Chondrocyte (in vitro differentiated cells): ENCODE measurements around the gene NDUFAF5. TPM values are rescaled to one million over a fixed set of nuclear protein-coding genes. Genes with fewer than 3 reads are reported as not detected.
"Not testable (repeated sequence)": the region's sequence is repeated elsewhere in the genome, so short reads cannot be mapped to it uniquely, and the experiment has no call there.

Experiments
- DNase-seq: peaks from one replicate; pipeline ENCODE4 v3.0.0; 2021; ENCODE audit warnings: mixed read lengths, low spot score
- H3K27ac Mint-ChIP-seq: one replicate; pipeline ENCODE4 v1.8.0; 2021; ENCODE audit warnings: mild to moderate bottlenecking, moderate library complexity, mixed read lengths; ENCODE audit not compliant: unreplicated experiment
- H3K27me3 Mint-ChIP-seq: 2 replicates; pipeline ENCODE4 v1.8.0; 2021; ENCODE audit warnings: low read depth, mixed read lengths
- H3K36me3 Mint-ChIP-seq: 2 replicates; pipeline ENCODE4 v1.8.0; 2021; ENCODE audit warnings: low read depth, mixed read lengths
- H3K4me1 Mint-ChIP-seq: 2 replicates; pipeline ENCODE4 v1.8.0; 2021; ENCODE audit warnings: low read depth, mild to moderate bottlenecking, mixed read lengths
- H3K4me3 Mint-ChIP-seq: one replicate; pipeline ENCODE4 v1.8.0; 2021; ENCODE audit warnings: mild to moderate bottlenecking, moderate library complexity, mixed read lengths; ENCODE audit not compliant: unreplicated experiment
- H3K9me3 Mint-ChIP-seq: 2 replicates; pipeline ENCODE4 v1.8.0; 2021; ENCODE audit warnings: low read depth, mixed read lengths
- CTCF ChIP-seq: fragments of 200-600 bp; sonication (generic); IDR thresholded peaks from 2 replicates; pipeline ENCODE4 v1.5.0; 2021; ENCODE audit warnings: antibody characterized with exemption, mild to moderate bottlenecking, moderate library complexity
- long read RNA-seq: library from polyadenylated mRNA; stranded (forward); transcript quantifications from one replicate; pipeline ENCODE4 v2.0.0, GENCODE V29; 2021
- total RNA-seq: library from RNA; stranded (reverse); gene quantifications from 3 replicates; pipeline ENCODE4 v1.2.1, GENCODE V29; 2021

The NDUFAF5 gene
- total RNA-seq: 21.1 to 24.4 TPM (median 22.2 TPM) in 3 replicates
- long read RNA-seq, full-length matches to known transcripts: 6 of 10 reads
- long read RNA-seq, partial matches to known transcripts: 1 of 10 reads
- long read RNA-seq, other reads (novel, unspliced or antisense): 3 of 10 reads

- no peak for TF ChIP-seq CTCF
- Mint-ChIP-seq H3K36me3 (peaks cover 21% of the 10 kb centered on the region), H3K4me3 (peak within 1 kb of the TSS; percentile 98), H3K4me1 (peaks cover 38% of the 10 kb centered on the region), H3K9me3 (no peaks in the 10 kb centered on the region), H3K27me3 (no peaks in the 10 kb centered on the region), H3K27ac (peak within 1 kb of the TSS; percentile 98)
- peak; percentile 98 for DNase-seq
Measured at GRCh38 chr20:13784893-13785715, at the start of gene NDUFAF5, which contains the start of gene ESF1. TSS of gene NDUFAF5 (plus strand) at chr20:13785028. CDS start at chr20:13785069, 41 bp downstream. TSS of gene ESF1 (minus strand) at chr20:13784919. CDS start at chr20:13783140, 1,779 bp downstream.

- Mint-ChIP-seq H3K4me1 (peaks cover 24% of the 10 kb centered on the region), H3K27ac (no peak overlapping the region), H3K36me3 (peaks cover 26% of the 10 kb centered on the region), H3K9me3 (peaks cover 7% of the 10 kb centered on the region), H3K27me3 (no peaks in the 10 kb centered on the region), H3K4me3 (no peak overlapping the region)
- no peak for DNase-seq
- no peak for TF ChIP-seq CTCF
Measured at GRCh38 chr20:13735826-13736225, 49.0 kb upstream of the NDUFAF5 start.

GRCh38 chr20:13736436-13737191 is 48.2 kb upstream of the NDUFAF5 start:
- H3K36me3 Mint-ChIP-seq: peaks cover 30% of the 10 kb centered on the region
- no peak overlapping the region for H3K4me3 Mint-ChIP-seq

GRCh38 chr20:13738187-13738586 is 46.6 kb upstream of the NDUFAF5 start:
- Mint-ChIP-seq H3K36me3 (peaks cover 26% of the 10 kb centered on the region), H3K4me1 (peaks cover 29% of the 10 kb centered on the region), H3K9me3 (peaks cover 17% of the 10 kb centered on the region)
- H3K27me3 Mint-ChIP-seq, H3K27ac Mint-ChIP-seq, H3K4me3 Mint-ChIP-seq, DNase-seq: not testable (repeated sequence)

More at GRCh38 chr20:13736436-13737191, 48.2 kb upstream of the NDUFAF5 start:
- Mint-ChIP-seq H3K4me1 (peaks cover 26% of the 10 kb centered on the region), H3K9me3 (peaks cover 15% of the 10 kb centered on the region), H3K27me3 (no peaks in the 10 kb centered on the region), H3K27ac (peak overlapping the region; percentile 90)
- TF ChIP-seq CTCF: no peak
- no peak for DNase-seq

- H3K4me3 Mint-ChIP-seq: no peak overlapping the region
- H3K9me3 Mint-ChIP-seq: peaks cover 17% of the 10 kb centered on the region
- DNase-seq: no peak
- H3K27ac Mint-ChIP-seq: no peak overlapping the region
- H3K36me3 Mint-ChIP-seq: peaks cover 26% of the 10 kb centered on the region
- H3K27me3 Mint-ChIP-seq: no peaks in the 10 kb centered on the region
- peaks cover 40% of the 10 kb centered on the region for H3K4me1 Mint-ChIP-seq
- no peak for TF ChIP-seq CTCF
Measured at GRCh38 chr20:13739731-13740649, 44.8 kb upstream of the NDUFAF5 start.
